IMR-90 (cell line): ENCODE measurements around the gene TUBGCP2. TPM values are rescaled to one million over a fixed set of nuclear protein-coding genes. Genes with fewer than 3 reads are reported as not detected.

Source experiments
- ATAC-seq: fragments of 200-7000 bp; cut with Tn5 transposase; 2 replicates; pipeline ENCODE4 v1.9.1; 2020; ENCODE audit warnings: low read depth, mild to moderate bottlenecking, moderate library complexity
- BruUV-seq: library from RNA; stranded (reverse); fragments of 400-500 nt; replicated peaks from 2 replicates; lab custom pipeline; 2021; lab: Mats Ljungman, UMichigan
- CTCF ChIA-PET: fragments of 300-600 bp; formaldehyde crosslinking; extraction: SDS; loops from one replicate; lab custom pipeline; 2021; ENCODE audit warnings: antibody characterized with exemption; lab: Yijun Ruan, JAX
- POLR2A ChIA-PET: fragments of 300-600 bp; sonication (Branson Sonifier 250); formaldehyde crosslinking; loops from one replicate; lab custom pipeline; 2022; ENCODE audit warnings: antibody characterized with exemption; ENCODE audit not compliant: unreplicated experiment; lab: Charles Lee
- DNase-seq: peaks from one replicate; pipeline ENCODE4 v3.0.0; 2013
- H2AFZ ChIP-seq: replicated peaks from 2 replicates; pipeline ENCODE3; 2013; ENCODE audit warnings: low read length, mild to moderate bottlenecking; ENCODE audit not compliant: poor library complexity
- H2AK5ac ChIP-seq: 2 replicates; pipeline ENCODE4 v1.6.1; 2013; ENCODE audit warnings: low read depth, low read length, inconsistent platforms
- H2AK9ac ChIP-seq: replicated peaks from 2 replicates; pipeline ENCODE3; 2013; ENCODE audit warnings: mild to moderate bottlenecking, low read depth, low read length, moderate library complexity; ENCODE audit not compliant: poor library complexity
- H2BK120ac ChIP-seq: 2 replicates; pipeline ENCODE4 v1.6.1; 2013; ENCODE audit warnings: low read depth, low read length, inconsistent platforms
- H2BK15ac ChIP-seq: 3 replicates; pipeline ENCODE4 v1.6.1; 2013; ENCODE audit warnings: low read depth, low read length, inconsistent platforms
- H2BK20ac ChIP-seq: 2 replicates; pipeline ENCODE4 v1.6.1; 2013; ENCODE audit warnings: low read depth, mild to moderate bottlenecking, inconsistent platforms, low read length, moderate library complexity
- H2BK5ac ChIP-seq: 2 replicates; pipeline ENCODE4 v1.6.1; 2013; ENCODE audit warnings: mild to moderate bottlenecking, low read depth, low read length, inconsistent platforms; ENCODE audit not compliant: poor library complexity, severe bottlenecking
- H3K14ac ChIP-seq: replicated peaks from 2 replicates; pipeline ENCODE4 v1.6.1; 2013; ENCODE audit warnings: low read depth, low read length, inconsistent platforms
- H3K18ac ChIP-seq: 2 replicates; pipeline ENCODE4 v1.6.1; 2013; ENCODE audit warnings: low read depth, low read length, control low read depth
- H3K23ac ChIP-seq: 2 replicates; pipeline ENCODE4 v1.6.1; 2013; ENCODE audit warnings: low read depth, low read length, inconsistent platforms
- H3K27ac ChIP-seq: 2 replicates; pipeline ENCODE4 v1.5.1; 2013; ENCODE audit warnings: mild to moderate bottlenecking, control low read depth, low read length; ENCODE audit not compliant: insufficient read depth
- H3K27me3 ChIP-seq: 2 replicates; pipeline ENCODE4 v1.6.1; 2013; ENCODE audit warnings: low read length; ENCODE audit not compliant: control insufficient read depth, insufficient read depth
- H3K36me3 ChIP-seq: 2 replicates; pipeline ENCODE4 v1.6.1; 2013; ENCODE audit warnings: low read length, mixed read lengths; ENCODE audit not compliant: control insufficient read depth, insufficient read depth
- H3K4ac ChIP-seq: 2 replicates; pipeline ENCODE4 v1.6.1; 2013; ENCODE audit warnings: low read depth, low read length, inconsistent platforms
- H3K4me1 ChIP-seq: 2 replicates; pipeline ENCODE4 v1.6.1; 2013; ENCODE audit warnings: low read length, mixed read lengths; ENCODE audit not compliant: control insufficient read depth, insufficient read depth
- H3K4me2 ChIP-seq: 2 replicates; pipeline ENCODE4 v1.6.1; 2013; ENCODE audit warnings: low read depth, mild to moderate bottlenecking, control low read depth, low read length, moderate library complexity
- H3K4me3 ChIP-seq: 2 replicates; pipeline ENCODE4 v1.5.1; 2013; ENCODE audit warnings: low read depth, mild to moderate bottlenecking, control low read depth, low read length, moderate library complexity; ENCODE audit not compliant: insufficient read depth
- H3K56ac ChIP-seq: 2 replicates; pipeline ENCODE4 v1.6.1; 2013; ENCODE audit warnings: low read length, inconsistent platforms; ENCODE audit not compliant: insufficient read depth; ENCODE audit errors: extremely low read depth
- H3K79me1 ChIP-seq, 2 experiments: 2 replicates each; pipeline ENCODE4 v1.6.1; 2013; ENCODE audit warnings: low read length in 2 of 2, inconsistent platforms in 1 of 2, low read depth in 1 of 2
- H3K9ac ChIP-seq: 2 replicates; pipeline ENCODE4 v1.6.1; 2013; ENCODE audit warnings: low read depth, low read length, control low read depth
- H3K9me1 ChIP-seq: 2 replicates; pipeline ENCODE4 v1.6.1; 2013; ENCODE audit warnings: low read length, inconsistent platforms; ENCODE audit not compliant: insufficient read depth
- H3K9me3 ChIP-seq: 2 replicates; pipeline ENCODE4 v1.6.1; 2013; ENCODE audit warnings: low read length; ENCODE audit not compliant: control insufficient read depth, insufficient read depth
- H4K20me1 ChIP-seq: 2 replicates; pipeline ENCODE4 v1.6.1; 2013; ENCODE audit warnings: low read length, inconsistent platforms; ENCODE audit not compliant: insufficient read depth
- H4K5ac ChIP-seq: 2 replicates; pipeline ENCODE4 v1.6.1; 2013; ENCODE audit warnings: mild to moderate bottlenecking, low read depth, low read length, control low read depth
- H4K8ac ChIP-seq, 2 experiments: 2 replicates each; pipeline ENCODE4 v1.6.1; 2013; ENCODE audit warnings: low read depth in 2 of 2, low read length in 2 of 2, control low read depth in 1 of 2, inconsistent platforms in 1 of 2
- H4K91ac ChIP-seq: 2 replicates; pipeline ENCODE4 v1.6.1; 2013; ENCODE audit warnings: low read depth, low read length, inconsistent platforms; ENCODE audit not compliant: insufficient read depth
- BHLHE40 ChIP-seq: fragments of 150-350 bp; IDR thresholded peaks from 2 replicates; pipeline ENCODE4 v1.6.1; 2016; ENCODE audit warnings: mild to moderate bottlenecking, low read depth, low read length
- CEBPB ChIP-seq: IDR thresholded peaks from 2 replicates; pipeline ENCODE4 v1.6.1; 2012; ENCODE audit warnings: low read depth, low read length, improper control_type of control experiment
- CHD1 ChIP-seq: IDR thresholded peaks from 2 replicates; pipeline ENCODE4 v1.6.1; 2012; ENCODE audit warnings: low read depth, low read length, improper control_type of control experiment
- CTCF ChIP-seq: conservative IDR thresholded peaks from 2 replicates; pipeline ENCODE4 v1.5.1; 2012; ENCODE audit warnings: mild to moderate bottlenecking, low read depth, low read length, improper control_type of control experiment
- ELK1 ChIP-seq: fragments of 150-350 bp; IDR thresholded peaks from 2 replicates; pipeline ENCODE4 v1.6.1; 2016; ENCODE audit warnings: low read depth, mild to moderate bottlenecking, low read length, moderate library complexity, borderline replicate concordance
- FOS ChIP-seq: fragments of 150-350 bp; IDR thresholded peaks from 2 replicates; pipeline ENCODE4 v1.6.1; 2016; ENCODE audit warnings: low read depth, low read length
- MAFK ChIP-seq: IDR thresholded peaks from 2 replicates; pipeline ENCODE4 v1.6.1; 2012; ENCODE audit warnings: low read depth, low read length, improper control_type of control experiment
- MAZ ChIP-seq: IDR thresholded peaks from 2 replicates; pipeline ENCODE4 v1.6.1; 2012; ENCODE audit warnings: low read depth, mild to moderate bottlenecking, low read length, improper control_type of control experiment, moderate library complexity, borderline replicate concordance
- MXI1 ChIP-seq: IDR thresholded peaks from 2 replicates; pipeline ENCODE4 v1.6.1; 2012; ENCODE audit warnings: low read depth, mild to moderate bottlenecking, low read length, moderate library complexity, borderline replicate concordance
- NFE2L2 ChIP-seq: fragments of 150-350 bp; IDR thresholded peaks from 2 replicates; pipeline ENCODE4 v1.6.1; 2016; ENCODE audit warnings: low read depth, mild to moderate bottlenecking, low read length
- POLR2A ChIP-seq: IDR thresholded peaks from 2 replicates; pipeline ENCODE4 v1.6.1; 2012; ENCODE audit warnings: mild to moderate bottlenecking, low read depth, low read length
- RAD21 ChIP-seq: IDR thresholded peaks from 2 replicates; pipeline ENCODE4 v1.6.1; 2012; ENCODE audit warnings: low read length, improper control_type of control experiment
- RCOR1 ChIP-seq: IDR thresholded peaks from 2 replicates; pipeline ENCODE4 v1.6.1; 2012; ENCODE audit warnings: mild to moderate bottlenecking, low read length, improper control_type of control experiment; ENCODE audit not compliant: insufficient replicate concordance
- RFX5 ChIP-seq: IDR thresholded peaks from 2 replicates; pipeline ENCODE4 v1.8.0; 2012; ENCODE audit warnings: low read depth, mild to moderate bottlenecking, low read length, moderate library complexity
- SMC3 ChIP-seq: fragments of 150-350 bp; IDR thresholded peaks from 2 replicates; pipeline ENCODE4 v1.6.1; 2016; ENCODE audit warnings: low read depth, mild to moderate bottlenecking, antibody characterized with exemption, low read length, moderate library complexity
- USF2 ChIP-seq: fragments of 150-350 bp; IDR thresholded peaks from 2 replicates; pipeline ENCODE4 v1.6.1; 2017; ENCODE audit warnings: mild to moderate bottlenecking, antibody characterized with exemption, low read length, low read depth
- WGBS, 2 experiments: methylation state at CpG; one replicate each; pipeline versions ENCODE4 v1.1.5 to v1.1.7; 2013; ENCODE audit warnings: missing lambda C conversion rate in 2 of 2; ENCODE audit not compliant: insufficient read length in 1 of 2; ENCODE audit errors: extremely low coverage in 2 of 2; 5-methylcytosine and 5-hydroxymethylcytosine counted together
- dilution Hi-C: fragments of 300-500 bp; cut with HindIII; formaldehyde crosslinking; loops from one replicate; pipeline ENCODE4 v1.14.3; 2018; ENCODE audit warnings: low sequenced_read_pairs; ENCODE audit not compliant: unreplicated experiment
- in situ Hi-C: fragments of 300-500 bp; cut with MboI; formaldehyde crosslinking; loops from 3 replicates; pipeline ENCODE4 v1.14.3; 2019; ENCODE audit warnings: low sequenced_read_pairs, inconsistent platforms, mixed read lengths
- intact Hi-C: fragments of 100-400 bp; cut with micrococcal nuclease; formaldehyde crosslinking; loops from 2 replicates; pipeline ENCODE4 v1.10.0; 2022
- polyA plus RNA-seq, 3 experiments: library from polyadenylated mRNA; depleted of rRNA; stranded (reverse); fragments of >200 nt; gene quantifications; 2 replicates each; pipeline ENCODE4 v1.2.3, GENCODE V29; 2012; ENCODE audit warnings: low replicate concordance in 1 of 3
- total RNA-seq: library from RNA; depleted of rRNA; stranded (reverse); fragments of >200 nt; gene quantifications from 2 replicates; pipeline ENCODE4 v1.2.3, GENCODE V29; 2012

TUBGCP2 gene
- total and polyA plus RNA-seq, 2 of the 4 experiments (the other 2 are of a cell fraction), result 48.1 to 72.6 TPM

- dilution Hi-C loops (no loop called here), intact Hi-C loops (no loop called here), in situ Hi-C loops (no loop called here)
- Histone ChIP-seq H3K56ac (no peak overlapping the region), H3K36me3 (peaks cover 8% of the 10 kb centered on the region; the same call in 1 of the 2 replicates), H2BK20ac (no peak overlapping the region), H3K4ac (no peak overlapping the region), H2AFZ (no peak overlapping the region), H2AK9ac (no peak overlapping the region), H2BK15ac (no peak overlapping the region), H3K4me2 (no peak overlapping the region), H3K18ac (no peak overlapping the region), H2AK5ac (no peak overlapping the region), H3K79me1 (no peaks in the 10 kb centered on the region), H3K4me3 (no peak overlapping the region), H4K5ac (no peak overlapping the region), H4K20me1 (no peaks in the 10 kb centered on the region), H3K23ac (no peak overlapping the region), H3K9ac (no peak overlapping the region), H3K9me3 (no peaks in the 10 kb centered on the region), H3K27ac (no peak overlapping the region), H2BK5ac (no peak overlapping the region), H4K8ac (no peak overlapping the region), H3K4me1 (no peaks in the 10 kb centered on the region), H3K14ac (no peak overlapping the region), H2BK120ac (no peak overlapping the region), H3K27me3 (no peaks in the 10 kb centered on the region; the same call in 1 of the 2 replicates), H3K9me1 (peaks cover 3% of the 10 kb centered on the region; the same call in 1 of the 2 replicates), H4K91ac (no peak overlapping the region)
- no TSS peak for BruUV-seq
- WGBS, 2 experiments, result no CpG with 5 or more reads among the region's 7 CpGs
- DNase-seq (no peak), ATAC-seq (no peak)
- ChIA-PET POLR2A (no interaction called here), CTCF (no interaction called here)
- TF ChIP-seq NFE2L2 (no peak), POLR2A (no peak), MAFK (no peak), BHLHE40 (no peak), RAD21 (no peak), MAZ (no peak), MXI1 (no peak), RCOR1 (no peak), SMC3 (no peak), CTCF (no peak), USF2 (no peak), RFX5 (no peak), FOS (no peak), CHD1 (no peak), ELK1 (no peak), CEBPB (no peak)
These were observed 8.1 kb upstream of the TUBGCP2 start for GRCh38 chr10:133316732-133317131.
